Trophoblast cell (in vitro differentiated cells and primary cell): ENCODE measurements around the gene KRTAP3-1.

ENCODE experiments used
- DNase-seq, 2 donors: peaks; one replicate each; pipeline ENCODE4 v3.0.0-alpha.2; 2016
- H2AFZ ChIP-seq: 2 replicates; pipeline ENCODE4 v1.6.1; 2013; ENCODE audit warnings: low read length, moderate library complexity, mild to moderate bottlenecking; ENCODE audit not compliant: insufficient read depth, poor library complexity
- H2AK5ac ChIP-seq: 2 replicates; pipeline ENCODE4 v1.6.1; 2013; ENCODE audit warnings: mild to moderate bottlenecking, low read length
- H2BK120ac ChIP-seq: 2 replicates; pipeline ENCODE4 v1.6.1; 2013; ENCODE audit warnings: low read length, mild to moderate bottlenecking, moderate library complexity; ENCODE audit not compliant: insufficient read depth, poor library complexity
- H2BK12ac ChIP-seq: 2 replicates; pipeline ENCODE4 v1.6.1; 2013; ENCODE audit warnings: mild to moderate bottlenecking, low read length, moderate library complexity
- H2BK5ac ChIP-seq: 2 replicates; pipeline ENCODE4 v1.6.1; 2013; ENCODE audit warnings: low read length, low read depth, moderate library complexity, mild to moderate bottlenecking; ENCODE audit not compliant: poor library complexity
- H3K14ac ChIP-seq: 2 replicates; pipeline ENCODE4 v1.6.1; 2013; ENCODE audit warnings: mild to moderate bottlenecking, low read length
- H3K18ac ChIP-seq: 2 replicates; pipeline ENCODE4 v1.6.1; 2013; ENCODE audit warnings: mild to moderate bottlenecking, low read length
- H3K23ac ChIP-seq: 2 replicates; pipeline ENCODE4 v1.6.1; 2013; ENCODE audit warnings: low read length
- H3K27ac ChIP-seq: 2 replicates; pipeline ENCODE4 v1.5.1; 2013; ENCODE audit warnings: low read depth, mild to moderate bottlenecking, inconsistent platforms, low read length, moderate library complexity
- H3K27me3 ChIP-seq: 2 replicates; pipeline ENCODE4 v1.6.1; 2013; ENCODE audit warnings: inconsistent platforms, mild to moderate bottlenecking, low read length, moderate library complexity; ENCODE audit not compliant: insufficient read depth
- H3K36me3 ChIP-seq, 2 experiments: 1 replicate in 1 of 2; 2 replicates in 1 of 2; pipeline ENCODE4 v1.6.1; 2013; ENCODE audit warnings: low read length in 2 of 2, mild to moderate bottlenecking in 2 of 2, moderate library complexity in 1 of 2; ENCODE audit not compliant: insufficient read depth in 2 of 2, control insufficient read depth in 1 of 2
- H3K4ac ChIP-seq: 2 replicates; pipeline ENCODE4 v1.6.1; 2013; ENCODE audit warnings: low read depth, mild to moderate bottlenecking, low read length, moderate library complexity
- H3K4me1 ChIP-seq, 2 experiments: 1 replicate in 1 of 2; 2 replicates in 1 of 2; pipeline ENCODE4 v1.6.1; 2013; ENCODE audit warnings: low read length in 2 of 2, mild to moderate bottlenecking in 2 of 2, moderate library complexity in 1 of 2; ENCODE audit not compliant: insufficient read depth in 2 of 2, control insufficient read depth in 1 of 2
- H3K4me2 ChIP-seq: 2 replicates; pipeline ENCODE4 v1.6.1; 2013; ENCODE audit warnings: inconsistent platforms, mild to moderate bottlenecking, low read length, moderate library complexity
- H3K4me3 ChIP-seq: 2 replicates; pipeline ENCODE4 v1.5.1; 2013; ENCODE audit warnings: mild to moderate bottlenecking, low read depth, low read length, inconsistent platforms
- H3K79me1 ChIP-seq: one replicate; pipeline ENCODE4 v1.6.1; 2013; ENCODE audit warnings: low read length
- H3K79me2 ChIP-seq: 2 replicates; pipeline ENCODE4 v1.6.1; 2013; ENCODE audit warnings: low read length, mild to moderate bottlenecking; ENCODE audit not compliant: control insufficient read depth, insufficient read depth, poor library complexity
- H3K9ac ChIP-seq: 2 replicates; pipeline ENCODE4 v1.6.1; 2013; ENCODE audit warnings: mild to moderate bottlenecking, low read length
- H3K9me3 ChIP-seq: 2 replicates; pipeline ENCODE4 v1.6.1; 2013; ENCODE audit warnings: low read depth, mild to moderate bottlenecking, control low read depth, inconsistent platforms, low read length; ENCODE audit not compliant: insufficient read depth
- H4K12ac ChIP-seq: 2 replicates; pipeline ENCODE4 v1.6.1; 2013; ENCODE audit warnings: low read depth, mild to moderate bottlenecking, low read length, moderate library complexity
- H4K8ac ChIP-seq: 2 replicates; pipeline ENCODE4 v1.6.1; 2013; ENCODE audit warnings: low read depth, mild to moderate bottlenecking, low read length, moderate library complexity
- H4K91ac ChIP-seq: one replicate; pipeline ENCODE4 v1.6.1; 2013; ENCODE audit warnings: low read depth, mild to moderate bottlenecking, low read length, moderate library complexity
- WGBS: extraction: QIAGEN DNeasy Blood & Tissue Kit; methylation state at CpG from one replicate; pipeline ENCODE4 v1.1.7; 2013; ENCODE audit warnings: missing lambda C conversion rate; ENCODE audit not compliant: insufficient read length, insufficient coverage; ENCODE audit errors: extremely low coverage; 5-methylcytosine and 5-hydroxymethylcytosine counted together

KRTAP3-1 gene

GRCh38 chr17:41054025-41054424, 45.1 kb upstream of the KRTAP3-1 start:
- no peak overlapping the region for H4K8ac ChIP-seq
- no peaks in the 10 kb centered on the region for H3K9me3 ChIP-seq
- H3K4me1 ChIP-seq = peaks cover 0 to 2% of the 10 kb centered on the region in 2 experiments
- H3K4me3 ChIP-seq = no peak overlapping the region
- H3K27ac ChIP-seq = no peak overlapping the region
- H3K79me2 ChIP-seq = no peaks in the 10 kb centered on the region
- H2AK5ac ChIP-seq = no peak overlapping the region
- H3K14ac ChIP-seq = no peak overlapping the region
- no peak overlapping the region for H3K4ac ChIP-seq
- H2BK12ac ChIP-seq = no peak overlapping the region
- no peak overlapping the region for H3K4me2 ChIP-seq
- H3K79me1 ChIP-seq = no peaks in the 10 kb centered on the region
- no CpG with 5 or more reads among the region's 4 CpGs for WGBS
- H4K12ac ChIP-seq = no peak overlapping the region
- H2AFZ ChIP-seq = no peak overlapping the region
- no peaks in the 10 kb centered on the region for H3K36me3 ChIP-seq
- H4K91ac ChIP-seq = no peak overlapping the region
- H3K9ac ChIP-seq = no peak overlapping the region
- DNase-seq = peak; percentile 66 to 82
- H3K27me3 ChIP-seq = no peaks in the 10 kb centered on the region
- H3K18ac ChIP-seq = no peak overlapping the region
- H2BK5ac ChIP-seq = no peak overlapping the region
- no peak overlapping the region for H2BK120ac ChIP-seq
- no peak overlapping the region for H3K23ac ChIP-seq

- Histone ChIP-seq H3K4me2 (no peak overlapping the region), H3K4me1 (peaks cover 5 to 6% of the 10 kb centered on the region in 2 experiments), H3K18ac (no peak overlapping the region), H4K12ac (no peak overlapping the region), H2BK120ac (no peak overlapping the region), H2BK12ac (no peak overlapping the region), H3K79me1 (peaks cover 4% of the 10 kb centered on the region), H2BK5ac (no peak overlapping the region), H3K27ac (no peak overlapping the region), H4K91ac (no peak overlapping the region), H4K8ac (no peak overlapping the region), H3K79me2 (no peaks in the 10 kb centered on the region), H3K36me3 (no peaks in the 10 kb centered on the region), H3K9me3 (no peaks in the 10 kb centered on the region), H3K4me3 (no peak overlapping the region), H3K23ac (no peak overlapping the region), H3K4ac (no peak overlapping the region), H3K9ac (no peak overlapping the region), H3K27me3 (no peaks in the 10 kb centered on the region), H2AFZ (no peak overlapping the region), H3K14ac (no peak overlapping the region), H2AK5ac (no peak overlapping the region)
- DNase-seq = no peak
Measured at GRCh38 chr17:41052566-41052965, 43.6 kb upstream of the KRTAP3-1 start.

DNA sequence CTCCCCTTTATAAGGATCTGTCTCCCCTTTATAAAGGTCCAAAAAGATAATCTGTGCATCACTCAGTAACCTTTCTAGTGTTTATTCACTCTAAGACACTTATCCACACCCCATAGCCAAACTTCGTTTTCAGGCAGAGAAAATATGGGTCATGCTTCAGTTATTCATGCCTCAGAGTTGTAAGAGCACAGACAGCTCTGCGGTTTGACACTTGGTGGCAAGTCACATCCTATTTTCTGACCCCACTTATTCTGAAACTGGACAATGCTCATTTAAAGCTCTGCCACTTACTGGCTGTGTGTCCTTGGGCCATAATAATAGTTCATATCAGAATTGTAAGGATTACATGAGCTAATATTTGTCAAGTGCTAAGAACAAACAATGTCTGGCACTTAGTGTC, 40.2 kb upstream of the KRTAP3-1 start:
- H3K27ac ChIP-seq = peak overlapping the region; percentile 80
- H4K12ac ChIP-seq = no peak overlapping the region
- H3K9ac ChIP-seq = no peak overlapping the region
- H3K9me3 ChIP-seq = no peaks in the 10 kb centered on the region
- H3K4me3 ChIP-seq = no peak overlapping the region
- no peaks in the 10 kb centered on the region for H3K79me2 ChIP-seq
- H3K79me1 ChIP-seq = peaks cover 5% of the 10 kb centered on the region
- H4K91ac ChIP-seq = no peak overlapping the region
- no CpG with 5 or more reads among the region's 2 CpGs for WGBS
- H2AK5ac ChIP-seq = no peak overlapping the region
- DNase-seq = peak; percentile 31 to 81
- H3K27me3 ChIP-seq = no peaks in the 10 kb centered on the region
- H3K4me2 ChIP-seq = peak overlapping the region; percentile 27
- H4K8ac ChIP-seq = no peak overlapping the region
- no peak overlapping the region for H3K23ac ChIP-seq
- H2BK120ac ChIP-seq = no peak overlapping the region
- H3K18ac ChIP-seq = no peak overlapping the region
- no peak overlapping the region for H2BK12ac ChIP-seq
- no peak overlapping the region for H2AFZ ChIP-seq
- H3K4me1 ChIP-seq = peaks cover 5 to 6% of the 10 kb centered on the region in 2 experiments
- H3K14ac ChIP-seq = no peak overlapping the region
- no peak overlapping the region for H3K4ac ChIP-seq
- no peak overlapping the region for H2BK5ac ChIP-seq
- no peaks in the 10 kb centered on the region for H3K36me3 ChIP-seq

DNA sequence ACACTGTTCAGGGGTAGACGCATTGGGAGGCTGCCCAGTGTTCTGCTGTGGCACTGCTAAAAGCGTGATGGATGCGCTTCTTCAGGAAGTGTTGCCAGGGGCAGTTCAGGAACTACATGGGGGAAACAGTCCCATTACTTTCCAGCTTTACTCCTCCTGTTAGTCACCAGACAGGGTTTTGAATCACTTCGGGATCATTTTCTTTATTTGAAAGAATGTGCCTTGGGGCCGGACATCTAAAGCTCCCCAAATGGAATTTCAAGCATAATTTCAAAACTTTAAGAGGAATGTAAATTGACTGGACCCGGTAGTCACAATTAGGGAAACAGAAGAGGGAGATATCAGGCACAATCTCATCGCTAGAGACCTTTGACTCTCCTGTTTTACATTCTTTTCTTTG, 39.5 kb upstream of the KRTAP3-1 start:
- H2AK5ac ChIP-seq = no peak overlapping the region
- H3K4me3 ChIP-seq = no peak overlapping the region
- H3K4me1 ChIP-seq = peaks cover 5 to 6% of the 10 kb centered on the region in 2 experiments
- H3K23ac ChIP-seq = no peak overlapping the region
- H3K79me1 ChIP-seq = peaks cover 5% of the 10 kb centered on the region
- peak overlapping the region; percentile 27 for H3K4me2 ChIP-seq
- no peak overlapping the region for H2BK120ac ChIP-seq
- no peaks in the 10 kb centered on the region for H3K79me2 ChIP-seq
- H4K12ac ChIP-seq = no peak overlapping the region
- no peak overlapping the region for H2BK12ac ChIP-seq
- H2AFZ ChIP-seq = no peak overlapping the region
- H4K91ac ChIP-seq = peak overlapping the region; percentile 72
- peak overlapping the region; percentile 48 for H3K14ac ChIP-seq
- H2BK5ac ChIP-seq = peak overlapping the region; percentile 84
- WGBS = no CpG with 5 or more reads among the region's 7 CpGs
- no peak overlapping the region for H3K4ac ChIP-seq
- H3K27ac ChIP-seq = peak overlapping the region; percentile 81
- DNase-seq = peak; percentile 84 to 97
- H3K9me3 ChIP-seq = no peaks in the 10 kb centered on the region
- H3K9ac ChIP-seq = no peak overlapping the region
- H3K36me3 ChIP-seq = no peaks in the 10 kb centered on the region
- H3K18ac ChIP-seq = no peak overlapping the region
- no peak overlapping the region for H4K8ac ChIP-seq
- no peaks in the 10 kb centered on the region for H3K27me3 ChIP-seq
